Activated T-helper 1 cell treated with anti-CD3 and anti-CD28 coated beads, Interleukin-2, amount 50 U/mL, for 16 hours (primary cell): Measurements from ENCODE around the gene ELK4.

ENCODE experiments used
- DNase-seq, 2 donors: peaks; one replicate each; pipeline ENCODE4 v3.0.0-alpha.2; 2020; ENCODE audit warnings: low read depth in 1 of 2, low spot score in 1 of 2

ELK4 gene

GRCh38 chr1:205582471-205583291 is 49.1 kb downstream of the ELK4 start:
- DNase-seq, result no peak

- DNase-seq, result no peak
Observed at GRCh38 chr1:205582046-205582445, 49.8 kb downstream of the ELK4 start.

- DNase-seq, result no peak
Observed at GRCh38 chr1:205581321-205581980, 50.4 kb downstream of the ELK4 start.

GRCh38 chr1:205580923-205581180 is 51.0 kb downstream of the ELK4 start:
- no peak for DNase-seq

DNA sequence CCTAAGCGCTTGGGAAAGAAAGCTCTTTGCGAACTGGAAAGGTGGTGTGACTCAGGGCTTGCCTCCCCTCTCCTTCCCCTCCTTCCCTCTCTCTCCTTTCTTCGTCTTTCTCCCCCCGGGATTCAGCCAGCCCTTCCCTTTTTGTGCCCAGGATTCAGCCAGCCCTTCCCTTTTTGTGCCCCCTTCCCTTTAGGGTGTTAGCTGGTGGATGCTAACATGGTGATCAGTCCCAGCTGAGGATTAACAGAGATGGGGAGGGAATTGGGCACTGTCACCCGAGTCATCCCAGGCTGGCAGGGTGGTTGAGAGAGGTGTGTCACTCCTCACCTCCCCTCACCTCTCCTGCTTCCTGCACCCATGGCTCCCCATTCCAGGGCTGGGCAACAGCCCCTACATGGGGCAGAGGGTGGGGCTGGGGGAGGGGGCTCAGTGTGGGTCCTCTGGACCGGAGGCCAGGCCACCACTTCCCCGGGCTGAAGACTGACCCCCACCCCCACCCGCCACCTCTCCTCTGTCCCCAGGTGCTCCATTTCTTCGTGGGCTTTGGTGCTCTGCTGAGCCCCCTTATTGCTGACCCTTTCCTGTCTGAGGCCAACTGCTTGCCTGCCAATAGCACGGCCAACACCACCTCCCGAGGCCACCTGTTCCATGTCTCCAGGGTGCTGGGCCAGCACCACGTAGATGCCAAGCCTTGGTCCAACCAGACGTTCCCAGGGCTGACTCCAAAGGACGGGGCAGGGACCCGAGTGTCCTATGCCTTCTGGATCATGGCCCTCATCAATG is 51.5 kb downstream of the ELK4 start:
- no peak for DNase-seq

- no peak for DNase-seq
Observed at GRCh38 chr1:205579711-205580110, 52.1 kb downstream of the ELK4 start.

- no peak for DNase-seq
Observed at GRCh38 chr1:205578780-205579571, 52.8 kb downstream of the ELK4 start.

GRCh38 chr1:205577874-205578658 is 53.7 kb downstream of the ELK4 start:
- DNase-seq, result no peak

DNA sequence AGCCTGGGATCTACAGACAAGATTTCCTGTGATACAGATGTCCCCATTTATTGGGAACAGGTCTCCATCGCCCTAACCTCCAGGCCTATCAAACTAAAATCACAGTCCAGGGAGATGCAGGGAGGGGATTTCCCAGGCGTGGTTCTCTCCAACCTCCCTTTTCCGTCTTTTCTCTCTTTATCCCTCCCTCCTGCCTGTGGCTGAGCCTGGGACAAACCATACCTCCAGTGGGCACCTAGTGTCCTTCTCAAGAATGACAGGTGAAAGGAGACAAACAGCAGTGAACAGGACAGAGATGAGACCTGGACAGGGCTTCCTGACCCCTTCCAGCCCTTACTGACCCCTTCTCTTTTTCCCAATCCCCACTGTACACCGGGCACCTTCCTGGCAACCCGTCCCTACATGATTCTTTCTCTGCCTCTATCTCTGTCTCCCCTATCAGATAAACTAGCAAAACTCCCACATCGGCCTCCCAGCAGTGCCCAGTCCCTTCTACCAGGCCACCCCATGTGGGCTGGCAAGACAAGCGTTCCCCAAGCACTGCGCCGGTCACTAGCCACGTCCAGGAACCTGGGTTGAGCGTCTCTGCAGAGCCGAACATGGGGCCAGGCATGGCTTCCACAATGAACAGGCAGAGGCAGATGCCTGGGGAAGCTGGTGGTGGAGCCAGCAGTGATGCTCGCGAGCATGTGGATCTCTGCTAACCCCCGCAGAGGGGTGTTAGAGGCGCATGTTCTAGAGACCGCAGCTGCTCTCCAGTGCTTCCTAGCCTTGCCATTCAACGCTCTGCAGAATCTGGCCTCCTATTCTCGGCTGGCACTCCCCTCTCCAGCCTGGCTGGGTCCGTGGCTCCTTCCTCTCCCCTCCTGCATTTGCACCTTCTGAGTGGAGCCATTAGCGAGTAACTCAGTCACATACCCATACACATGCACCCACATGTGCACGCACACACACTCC is 54.7 kb downstream of the ELK4 start:
- no peak for DNase-seq

DNA sequence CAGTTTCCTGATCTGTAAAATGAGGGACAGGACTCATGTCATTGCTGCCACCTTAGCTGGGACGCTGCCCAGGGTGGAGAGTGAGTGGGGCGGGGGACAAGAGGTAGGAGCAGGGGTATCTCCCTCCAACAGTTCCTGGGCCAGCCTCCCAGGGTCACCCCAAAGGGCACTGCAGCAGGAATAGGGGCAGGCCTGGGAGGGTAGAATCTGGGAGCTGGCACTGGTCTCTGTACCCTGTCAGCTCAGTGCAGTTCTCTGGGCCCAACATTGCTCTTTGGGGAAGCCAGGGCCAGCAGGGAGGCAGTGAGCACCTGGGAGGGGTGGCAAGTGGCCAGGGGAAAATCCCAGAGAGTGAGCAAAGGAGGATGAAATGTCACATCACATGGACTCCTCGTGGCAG is 55.8 kb downstream of the ELK4 start:
- no peak for DNase-seq

- no peak for DNase-seq
Observed at GRCh38 chr1:205575294-205575885, 56.4 kb downstream of the ELK4 start.

- no peak for DNase-seq
Observed at GRCh38 chr1:205572421-205572820, 59.4 kb downstream of the ELK4 start.

- DNase-seq, result no peak
Observed at GRCh38 chr1:205571747-205572146, 60.1 kb downstream of the ELK4 start.

DNA sequence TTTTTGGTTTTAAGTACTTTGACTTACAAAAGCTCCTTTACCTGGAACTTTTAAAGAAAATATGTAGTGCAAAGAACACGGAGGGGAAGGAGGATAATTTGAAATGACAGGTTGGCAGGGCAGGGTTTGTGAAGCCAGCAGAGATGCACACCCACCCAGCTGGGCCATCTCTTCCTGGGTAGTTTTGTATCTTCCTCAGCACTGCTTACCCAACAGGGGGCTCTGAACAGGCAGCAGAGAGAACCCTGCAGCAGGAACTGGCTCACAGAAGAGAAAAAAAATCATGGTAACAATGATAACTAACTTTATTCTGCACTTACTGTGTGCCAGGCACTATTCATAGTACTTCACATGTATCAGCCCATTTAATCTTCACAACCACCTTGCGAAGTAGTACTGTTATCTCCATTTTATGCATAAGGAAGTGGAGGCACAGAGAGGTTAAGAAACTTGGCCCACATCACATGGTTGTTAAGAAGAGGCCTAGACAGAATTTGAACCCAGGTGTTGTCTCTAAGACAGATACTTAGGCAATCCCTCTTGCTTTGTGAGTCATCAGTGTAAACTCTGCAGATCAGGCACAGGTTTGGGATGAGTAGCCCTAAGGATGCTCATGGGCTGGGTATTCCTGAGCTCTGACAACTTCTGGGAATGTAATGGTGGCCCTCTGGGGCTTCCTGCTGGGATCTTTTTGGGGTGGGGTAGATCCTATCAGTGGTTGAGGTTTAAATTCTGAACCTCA is 60.8 kb downstream of the ELK4 start:
- DNase-seq, result no peak

DNA sequence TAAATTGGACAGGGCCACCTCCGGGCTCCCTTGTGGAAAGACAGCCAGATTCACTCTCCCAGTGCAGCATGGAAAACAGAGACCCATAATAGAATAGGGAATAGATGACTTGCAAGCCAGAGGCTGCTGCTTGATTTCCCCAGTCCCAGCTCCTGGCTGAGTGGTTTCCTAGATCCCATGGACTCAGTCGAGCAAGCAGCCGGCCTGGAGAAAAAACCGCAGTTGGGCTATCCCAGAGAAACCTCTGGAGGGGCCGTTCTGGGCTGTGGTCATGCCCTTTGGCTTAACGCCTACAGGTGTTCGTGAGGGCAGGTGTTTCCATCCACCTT is 61.7 kb downstream of the ELK4 start:
- DNase-seq, result no peak

GRCh38 chr1:205569411-205570172 is 62.2 kb downstream of the ELK4 start:
- no peak for DNase-seq

DNA sequence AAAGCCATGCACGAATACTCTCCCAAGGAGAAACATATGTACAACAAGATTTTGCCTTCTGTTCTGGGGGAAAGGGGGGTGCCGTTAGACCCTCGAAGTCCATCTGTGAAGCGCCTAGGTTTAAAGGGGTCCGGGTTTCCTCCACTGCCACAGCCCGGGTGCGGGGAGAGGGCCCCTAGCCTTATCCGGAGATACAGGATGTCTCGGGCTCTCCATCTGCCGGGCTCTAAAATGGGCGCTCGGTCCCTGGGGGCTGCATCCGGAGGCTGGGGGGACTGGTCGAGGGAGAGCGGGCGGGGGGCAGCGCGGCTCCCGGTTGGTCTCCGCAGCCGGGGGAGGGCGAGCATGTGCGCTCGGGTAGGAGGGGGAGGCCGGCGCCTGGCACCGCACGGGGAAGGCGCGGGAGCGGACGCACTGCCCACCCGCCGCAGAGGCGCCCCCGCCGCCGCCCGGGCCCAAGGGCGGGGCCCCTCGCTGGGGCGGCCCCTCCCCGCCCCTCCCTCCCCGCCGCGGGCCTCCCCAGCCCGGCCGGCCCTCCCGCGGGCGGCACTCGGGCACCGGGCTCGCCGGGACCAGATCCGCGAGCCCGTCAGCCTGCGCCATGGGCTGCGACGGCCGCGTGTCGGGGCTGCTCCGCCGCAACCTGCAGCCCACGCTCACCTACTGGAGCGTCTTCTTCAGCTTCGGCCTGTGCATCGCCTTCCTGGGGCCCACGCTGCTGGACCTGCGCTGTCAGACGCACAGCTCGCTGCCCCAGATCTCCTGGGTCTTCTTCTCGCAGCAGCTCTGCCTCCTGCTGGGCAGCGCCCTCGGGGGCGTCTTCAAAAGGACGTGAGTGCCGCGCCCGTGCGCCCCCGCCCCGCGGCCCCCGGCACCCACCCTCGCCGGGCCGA is 63.1 kb downstream of the ELK4 start:
- no peak for DNase-seq
